Measurements from ENCODE around the gene TNFAIP3. TPM values are rescaled to one million over a fixed set of nuclear protein-coding genes. Genes with fewer than 3 reads are reported as not detected.

TNFAIP3 gene
- total and polyA plus RNA-seq, 2 donors (not counting 1 experiment from before 2014, with no cell fraction given), result 86.2 to 92.0 TPM

- Histone ChIP-seq H3K9me3 (ENCODE audit: control extremely low read depth in 1 of 3, control insufficient read depth in 2 of 3, insufficient read depth in 1 of 3, low read length in 2 of 3) (no peaks in the 10 kb centered on the region), H3K79me2 (ENCODE audit: control insufficient read depth, insufficient read depth, low read length) (no peaks in the 10 kb centered on the region), H3K27ac (ENCODE audit: low read length in 2 of 2) (no peak overlapping the region), H3K9ac (ENCODE audit: low read length) (no peak overlapping the region), H2AFZ (ENCODE audit: insufficient read depth, low read depth, low read length, poor library complexity, severe bottlenecking) (no peak overlapping the region), H3K4me2 (replicated peaks; ENCODE audit: low read depth, low read length, poor library complexity, severe bottlenecking) (no peak overlapping the region), H3K4me3 (ENCODE audit: control extremely low read depth in 1 of 5, extremely low read depth in 1 of 5, insufficient read depth in 1 of 5, low read depth in 2 of 5, low read length in 4 of 5) (no peak overlapping the region), H3K4me1 (ENCODE audit: control insufficient read depth in 2 of 2, insufficient read depth in 2 of 2, low read length in 2 of 2) (no peaks in the 10 kb centered on the region), H3K36me3 (replicated peaks in 1 of 2; ENCODE audit: control extremely low read depth in 1 of 2, control insufficient read depth in 1 of 2, extremely low read depth in 1 of 2, insufficient read depth in 2 of 2, low read length in 1 of 2) (no peaks in the 10 kb centered on the region), H4K20me1 (ENCODE audit: control insufficient read depth, insufficient read depth, low read length, poor library complexity, severe bottlenecking) (no peaks in the 10 kb centered on the region), H3K27me3 (replicated peaks in 1 of 4; ENCODE audit: control extremely low read depth in 1 of 4, control insufficient read depth in 3 of 4, insufficient read depth in 4 of 4, low read length in 3 of 4) (no peaks in the 10 kb centered on the region)
- CTCF ChIA-PET, result no interaction called here
- WGBS (ENCODE audit: insufficient coverage), result no CpG with 5 or more reads among the region's 2 CpGs
- DNase-seq (no peak), ATAC-seq (ENCODE audit: low read depth) (no peak)
- Mint-ChIP-seq H3K9me3 (ENCODE audit: insufficient read depth) (peaks cover 2% of the 10 kb centered on the region), H3K4me1 (no peaks in the 10 kb centered on the region), H3K4me3 (no peak overlapping the region), H3K27me3 (no peaks in the 10 kb centered on the region), H3K27ac (no peak overlapping the region)
- intact Hi-C loops (cut with micrococcal nuclease), result no loop called here
- no peak for TF ChIP-seq CTCF (IDR thresholded peaks at IDR 0.05)
- TF ChIP-seq EZH2 (IDR thresholded peaks at IDR 0.05; ENCODE audit: borderline replicate concordance, insufficient read depth, low read depth, low read length, poor library complexity, severe bottlenecking), result no peak
- POLR2A ChIA-PET, result no interaction called here
Observed at GRCh38 chr6:137890983-137891537, 24.0 kb downstream of the TNFAIP3 start.

GRCh38 chr6:137892271-137892708 lies 25.2 kb downstream of the TNFAIP3 start:
- Histone ChIP-seq H3K4me3 (ENCODE audit: control extremely low read depth in 1 of 5, extremely low read depth in 1 of 5, insufficient read depth in 1 of 5, low read depth in 2 of 5, low read length in 4 of 5) (no peak overlapping the region), H3K27ac (ENCODE audit: low read length in 2 of 2) (no peak overlapping the region), H2AFZ (ENCODE audit: insufficient read depth, low read depth, low read length, poor library complexity, severe bottlenecking) (no peak overlapping the region), H3K36me3 (replicated peaks in 1 of 2; ENCODE audit: control extremely low read depth in 1 of 2, control insufficient read depth in 1 of 2, extremely low read depth in 1 of 2, insufficient read depth in 2 of 2, low read length in 1 of 2) (no peaks in the 10 kb centered on the region), H3K79me2 (ENCODE audit: control insufficient read depth, insufficient read depth, low read length) (no peaks in the 10 kb centered on the region), H4K20me1 (ENCODE audit: control insufficient read depth, insufficient read depth, low read length, poor library complexity, severe bottlenecking) (no peaks in the 10 kb centered on the region), H3K27me3 (replicated peaks in 1 of 4; ENCODE audit: control extremely low read depth in 1 of 4, control insufficient read depth in 3 of 4, insufficient read depth in 4 of 4, low read length in 3 of 4) (no peaks in the 10 kb centered on the region), H3K9ac (ENCODE audit: low read length) (no peak overlapping the region), H3K4me1 (ENCODE audit: control insufficient read depth in 2 of 2, insufficient read depth in 2 of 2, low read length in 2 of 2) (no peaks in the 10 kb centered on the region), H3K9me3 (ENCODE audit: control extremely low read depth in 1 of 3, control insufficient read depth in 2 of 3, insufficient read depth in 1 of 3, low read length in 2 of 3) (no peaks in the 10 kb centered on the region), H3K4me2 (replicated peaks; ENCODE audit: low read depth, low read length, poor library complexity, severe bottlenecking) (no peak overlapping the region)
- ATAC-seq (ENCODE audit: low read depth), result no peak
- DNase-seq, result no peak
- intact Hi-C loops (cut with micrococcal nuclease), result no loop called here
- no peaks in the 10 kb centered on the region for H3K27me3 Mint-ChIP-seq
- H3K9me3 Mint-ChIP-seq (ENCODE audit: insufficient read depth), result peaks cover 2% of the 10 kb centered on the region
- CTCF ChIA-PET, result interaction anchor here (1.3 kb wide), 1 partner anchor 53 kb away, joined by 3 read pairs; no protein-coding TSS in a partner anchor
- no CpG with 5 or more reads among the region's 3 CpGs for WGBS (ENCODE audit: insufficient coverage)
- no peak overlapping the region for H3K27ac Mint-ChIP-seq
- TF ChIP-seq EZH2 (IDR thresholded peaks at IDR 0.05; ENCODE audit: borderline replicate concordance, insufficient read depth, low read depth, low read length, poor library complexity, severe bottlenecking), result no peak
- H3K4me3 Mint-ChIP-seq, result no peak overlapping the region
- POLR2A ChIA-PET, result no interaction called here
- H3K4me1 Mint-ChIP-seq, result no peaks in the 10 kb centered on the region
